ENCODE results near the gene ZSWIM5.

DNA sequence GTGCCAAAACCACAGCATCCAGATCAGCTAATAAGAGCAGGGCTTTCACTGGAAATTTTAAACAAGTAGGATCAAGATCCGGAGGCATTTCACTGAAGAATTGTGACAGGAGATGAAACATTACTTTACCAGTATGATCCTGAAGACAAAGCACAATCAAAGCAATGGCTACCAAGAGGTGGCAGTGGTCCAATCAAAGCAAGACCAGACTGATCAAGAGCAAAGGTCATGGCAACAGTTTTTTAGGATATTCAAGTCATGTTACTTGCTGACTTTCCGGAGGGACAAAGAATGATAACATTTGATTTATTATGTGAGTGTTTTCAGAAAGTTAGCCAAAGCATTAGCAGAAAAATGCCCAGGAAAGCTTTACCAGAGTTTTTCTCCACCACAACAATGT, 8.2 kb downstream of the ZSWIM5 start:
- TF ChIP-seq SIN3A (IDR thresholded peaks at IDR 0.05; ENCODE audit: borderline replicate concordance, insufficient read depth, low read length) (no peak), TAF1 (IDR thresholded peaks at IDR 0.05; ENCODE audit: borderline replicate concordance, insufficient read depth, low read length) (no peak), POLR2AphosphoS5 (IDR thresholded peaks at IDR 0.05; ENCODE audit: low read depth, low read length) (no peak)
- TF ChIP-seq, protein P1, sequence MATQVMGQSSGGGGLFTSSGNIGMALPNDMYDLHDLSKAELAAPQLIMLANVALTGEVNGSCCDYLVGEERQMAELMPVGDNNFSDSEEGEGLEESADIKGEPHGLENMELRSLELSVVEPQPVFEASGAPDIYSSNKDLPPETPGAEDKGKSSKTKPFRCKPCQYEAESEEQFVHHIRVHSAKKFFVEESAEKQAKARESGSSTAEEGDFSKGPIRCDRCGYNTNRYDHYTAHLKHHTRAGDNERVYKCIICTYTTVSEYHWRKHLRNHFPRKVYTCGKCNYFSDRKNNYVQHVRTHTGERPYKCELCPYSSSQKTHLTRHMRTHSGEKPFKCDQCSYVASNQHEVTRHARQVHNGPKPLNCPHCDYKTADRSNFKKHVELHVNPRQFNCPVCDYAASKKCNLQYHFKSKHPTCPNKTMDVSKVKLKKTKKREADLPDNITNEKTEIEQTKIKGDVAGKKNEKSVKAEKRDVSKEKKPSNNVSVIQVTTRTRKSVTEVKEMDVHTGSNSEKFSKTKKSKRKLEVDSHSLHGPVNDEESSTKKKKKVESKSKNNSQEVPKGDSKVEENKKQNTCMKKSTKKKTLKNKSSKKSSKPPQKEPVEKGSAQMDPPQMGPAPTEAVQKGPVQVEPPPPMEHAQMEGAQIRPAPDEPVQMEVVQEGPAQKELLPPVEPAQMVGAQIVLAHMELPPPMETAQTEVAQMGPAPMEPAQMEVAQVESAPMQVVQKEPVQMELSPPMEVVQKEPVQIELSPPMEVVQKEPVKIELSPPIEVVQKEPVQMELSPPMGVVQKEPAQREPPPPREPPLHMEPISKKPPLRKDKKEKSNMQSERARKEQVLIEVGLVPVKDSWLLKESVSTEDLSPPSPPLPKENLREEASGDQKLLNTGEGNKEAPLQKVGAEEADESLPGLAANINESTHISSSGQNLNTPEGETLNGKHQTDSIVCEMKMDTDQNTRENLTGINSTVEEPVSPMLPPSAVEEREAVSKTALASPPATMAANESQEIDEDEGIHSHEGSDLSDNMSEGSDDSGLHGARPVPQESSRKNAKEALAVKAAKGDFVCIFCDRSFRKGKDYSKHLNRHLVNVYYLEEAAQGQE (IDR thresholded peaks at IDR 0.05; ENCODE audit: insufficient read depth in 1 of 2, low read depth in 2 of 2, low read length in 2 of 2): no peak

All from PFSK-1 (cell line).